Effector memory CD8-positive, alpha-beta T cell (primary cell): ENCODE data around the gene CRABP1.

Experiments
- ATAC-seq: fragments of 150-1000 bp; cut with Tn5 transposase; replicated peaks from 2 replicates; pipeline ENCODE4 v1.10.0; 2021; ENCODE audit warnings: mild to moderate bottlenecking, moderate library complexity
- DNase-seq, 3 experiments: peaks; one replicate each; pipeline ENCODE4 v3.0.0; 2021
- H3K27ac Mint-ChIP-seq, 2 donors: one replicate each; pipeline ENCODE4 v1.8.0; 2022; ENCODE audit warnings: mild to moderate bottlenecking in 2 of 2, mixed read lengths in 2 of 2, moderate library complexity in 2 of 2
- H3K27me3 Mint-ChIP-seq, 2 donors: one replicate each; pipeline ENCODE4 v1.8.0; 2022; ENCODE audit warnings: mixed read lengths in 2 of 2
- H3K36me3 Mint-ChIP-seq: one replicate; pipeline ENCODE4 v1.8.0; 2022; ENCODE audit warnings: mild to moderate bottlenecking, moderate library complexity, mixed read lengths; ENCODE audit not compliant: insufficient read depth
- H3K4me1 Mint-ChIP-seq, 2 donors: one replicate each; pipeline ENCODE4 v1.8.0; 2022; ENCODE audit warnings: low read depth in 2 of 2, mixed read lengths in 2 of 2
- H3K4me3 Mint-ChIP-seq, 2 donors: one replicate each; pipeline ENCODE4 v1.8.0; 2022; ENCODE audit warnings: mild to moderate bottlenecking in 2 of 2, mixed read lengths in 2 of 2, moderate library complexity in 2 of 2
- H3K9me3 Mint-ChIP-seq, 2 donors: one replicate each; pipeline ENCODE4 v1.8.0; 2022; ENCODE audit warnings: mixed read lengths in 2 of 2

Gene CRABP1

DNA sequence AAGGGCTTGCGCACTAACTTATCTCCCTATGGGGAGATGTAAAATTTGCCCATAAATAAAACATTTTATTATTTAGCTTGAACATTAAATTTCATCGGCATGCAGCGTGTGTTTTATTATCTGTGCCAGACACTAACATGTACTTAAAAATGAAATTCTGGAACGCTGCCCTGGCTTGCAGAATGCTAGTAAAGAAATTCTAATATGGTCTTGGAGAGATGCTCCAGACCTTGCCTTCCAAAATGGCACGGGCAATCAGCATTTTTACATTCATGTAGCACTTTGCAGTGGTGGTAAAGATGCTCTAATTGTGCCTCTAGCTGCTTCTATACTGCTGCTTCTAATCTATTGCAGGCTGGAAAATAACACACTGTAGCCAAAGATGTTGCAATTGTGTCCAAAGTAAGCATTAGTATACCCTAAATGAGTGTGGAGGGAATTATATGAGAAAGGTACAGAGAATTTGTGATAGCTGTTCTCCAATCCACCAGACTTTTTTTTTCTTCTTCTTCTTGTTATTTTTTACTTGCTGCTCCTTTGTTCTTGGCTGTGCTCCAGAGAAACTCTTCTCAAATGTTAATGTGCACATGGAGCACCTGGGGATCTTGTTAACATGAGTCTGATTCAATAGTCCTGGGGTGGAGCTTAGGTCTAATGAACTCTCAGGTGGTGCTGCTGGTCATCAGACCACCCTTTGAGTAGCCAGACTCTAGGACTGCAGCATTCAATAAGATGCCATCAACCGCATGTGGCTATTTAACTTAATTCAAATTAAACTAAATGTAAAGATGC lies 47.3 kb downstream of the CRABP1 start:
- Mint-ChIP-seq H3K27me3 (peaks cover 38 to 70% of the 10 kb centered on the region in 2 donors), H3K4me1 (no peaks in the 10 kb centered on the region), H3K36me3 (no peaks in the 10 kb centered on the region), H3K4me3 (no peak overlapping the region), H3K9me3 (no peaks in the 10 kb centered on the region), H3K27ac (no peak overlapping the region)
- ATAC-seq = no peak
- DNase-seq = no peak

DNA sequence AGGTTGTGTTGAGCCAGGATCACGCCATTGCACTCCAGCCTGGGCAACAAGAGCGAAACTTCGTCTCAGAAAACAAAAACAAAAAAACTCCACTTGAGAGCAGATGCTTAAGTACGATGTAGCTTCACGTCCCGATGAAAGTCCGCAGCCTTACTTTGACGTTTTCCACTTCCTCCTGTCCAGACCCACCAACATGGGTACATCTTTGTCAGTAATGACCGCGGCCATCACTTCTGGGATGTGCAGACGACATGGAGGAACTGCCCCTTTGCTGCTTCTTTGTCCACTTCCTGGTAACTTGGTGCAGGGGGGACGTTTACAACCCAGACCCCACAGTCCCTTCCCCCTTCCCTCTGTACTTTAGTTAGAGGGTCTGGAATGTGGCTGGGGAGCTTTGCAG lies 48.7 kb downstream of the CRABP1 start:
- ATAC-seq = no peak
- no peak for DNase-seq
- no peaks in the 10 kb centered on the region for H3K9me3 Mint-ChIP-seq
- H3K27me3 Mint-ChIP-seq = peaks cover 34 to 71% of the 10 kb centered on the region in 2 donors
- H3K4me1 Mint-ChIP-seq = no peaks in the 10 kb centered on the region
- H3K27ac Mint-ChIP-seq = no peak overlapping the region
- no peaks in the 10 kb centered on the region for H3K36me3 Mint-ChIP-seq
- H3K4me3 Mint-ChIP-seq = no peak overlapping the region

- ATAC-seq = no peak
- H3K27ac Mint-ChIP-seq = no peak overlapping the region
- no peaks in the 10 kb centered on the region for H3K4me1 Mint-ChIP-seq
- no peaks in the 10 kb centered on the region for H3K9me3 Mint-ChIP-seq
- H3K36me3 Mint-ChIP-seq = no peaks in the 10 kb centered on the region
- no peak overlapping the region for H3K4me3 Mint-ChIP-seq
- H3K27me3 Mint-ChIP-seq = peaks cover 30 to 71% of the 10 kb centered on the region in 2 donors
- no peak for DNase-seq
Observed at GRCh38 chr15:78389322-78389721, 49.2 kb downstream of the CRABP1 start.

- no peak overlapping the region for H3K27ac Mint-ChIP-seq
- ATAC-seq (no peak), DNase-seq (no peak)
- H3K27me3 Mint-ChIP-seq = peaks cover 28 to 68% of the 10 kb centered on the region in 2 donors
- H3K36me3 Mint-ChIP-seq = no peaks in the 10 kb centered on the region
- H3K4me1 Mint-ChIP-seq = no peaks in the 10 kb centered on the region
- no peak overlapping the region for H3K4me3 Mint-ChIP-seq
- H3K9me3 Mint-ChIP-seq = no peaks in the 10 kb centered on the region
Observed at GRCh38 chr15:78389738-78390137, 49.6 kb downstream of the CRABP1 start.

- no peak for DNase-seq
- no peaks in the 10 kb centered on the region for H3K9me3 Mint-ChIP-seq
- H3K4me3 Mint-ChIP-seq = no peak overlapping the region
- H3K27ac Mint-ChIP-seq = no peak overlapping the region
- no peaks in the 10 kb centered on the region for H3K4me1 Mint-ChIP-seq
- no peaks in the 10 kb centered on the region for H3K36me3 Mint-ChIP-seq
- ATAC-seq = no peak
- H3K27me3 Mint-ChIP-seq = peaks cover 23 to 63% of the 10 kb centered on the region in 2 donors
Observed at GRCh38 chr15:78390242-78390641, 50.1 kb downstream of the CRABP1 start.

- H3K9me3 Mint-ChIP-seq = no peaks in the 10 kb centered on the region
- no peak overlapping the region for H3K27ac Mint-ChIP-seq
- no peak for DNase-seq
- no peaks in the 10 kb centered on the region for H3K36me3 Mint-ChIP-seq
- H3K27me3 Mint-ChIP-seq = peaks cover 17 to 57% of the 10 kb centered on the region in 2 donors
- H3K4me1 Mint-ChIP-seq = no peaks in the 10 kb centered on the region
- no peak overlapping the region for H3K4me3 Mint-ChIP-seq
- no peak for ATAC-seq
Observed at GRCh38 chr15:78390826-78391225, 50.7 kb downstream of the CRABP1 start.

- no peak for DNase-seq
- H3K4me1 Mint-ChIP-seq = no peaks in the 10 kb centered on the region
- no peak for ATAC-seq
- H3K27ac Mint-ChIP-seq = no peak overlapping the region
- H3K27me3 Mint-ChIP-seq = peaks cover 8 to 47% of the 10 kb centered on the region in 2 donors
- H3K4me3 Mint-ChIP-seq = no peak overlapping the region
- H3K36me3 Mint-ChIP-seq = no peaks in the 10 kb centered on the region
- no peaks in the 10 kb centered on the region for H3K9me3 Mint-ChIP-seq
Observed at GRCh38 chr15:78391781-78392180, 51.6 kb downstream of the CRABP1 start.

- DNase-seq (no peak), ATAC-seq (no peak)
- Mint-ChIP-seq H3K9me3 (no peaks in the 10 kb centered on the region), H3K27ac (no peak overlapping the region), H3K4me3 (no peak overlapping the region), H3K36me3 (no peaks in the 10 kb centered on the region), H3K27me3 (peaks cover 7 to 45% of the 10 kb centered on the region in 2 donors), H3K4me1 (no peaks in the 10 kb centered on the region)
Observed at GRCh38 chr15:78392430-78392829, 52.3 kb downstream of the CRABP1 start.

DNA sequence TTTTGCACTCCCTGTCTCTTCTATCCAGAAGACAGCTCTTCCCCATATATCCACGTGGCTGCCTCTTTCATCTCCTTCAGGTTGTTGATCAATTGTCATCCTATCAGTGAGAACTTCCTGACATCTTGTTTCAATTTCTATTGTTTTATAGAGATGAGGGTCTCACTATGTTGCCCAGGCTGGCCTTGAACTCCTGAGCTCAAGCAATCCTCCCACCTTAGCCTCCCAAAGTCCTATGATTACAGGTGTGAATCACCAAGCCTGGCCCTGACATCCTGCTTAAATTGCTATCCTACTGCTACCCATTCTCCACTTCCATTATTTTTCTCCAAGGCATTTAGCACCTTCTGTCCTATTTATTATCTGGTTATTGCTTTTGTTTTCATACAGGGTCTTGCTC lies 53.0 kb downstream of the CRABP1 start:
- ATAC-seq (no peak), DNase-seq (no peak)
- Mint-ChIP-seq H3K27me3 (peaks cover 7 to 45% of the 10 kb centered on the region in 2 donors), H3K27ac (no peak overlapping the region), H3K36me3 (no peaks in the 10 kb centered on the region), H3K9me3 (no peaks in the 10 kb centered on the region), H3K4me3 (no peak overlapping the region), H3K4me1 (no peaks in the 10 kb centered on the region)

- no peak overlapping the region for H3K27ac Mint-ChIP-seq
- H3K9me3 Mint-ChIP-seq = no peaks in the 10 kb centered on the region
- peaks cover 7 to 45% of the 10 kb centered on the region in 2 donors for H3K27me3 Mint-ChIP-seq
- H3K4me1 Mint-ChIP-seq = no peaks in the 10 kb centered on the region
- no peak overlapping the region for H3K4me3 Mint-ChIP-seq
- ATAC-seq (no peak), DNase-seq (no peak)
- H3K36me3 Mint-ChIP-seq = no peaks in the 10 kb centered on the region
Observed at GRCh38 chr15:78394026-78394425, 53.9 kb downstream of the CRABP1 start.

DNA sequence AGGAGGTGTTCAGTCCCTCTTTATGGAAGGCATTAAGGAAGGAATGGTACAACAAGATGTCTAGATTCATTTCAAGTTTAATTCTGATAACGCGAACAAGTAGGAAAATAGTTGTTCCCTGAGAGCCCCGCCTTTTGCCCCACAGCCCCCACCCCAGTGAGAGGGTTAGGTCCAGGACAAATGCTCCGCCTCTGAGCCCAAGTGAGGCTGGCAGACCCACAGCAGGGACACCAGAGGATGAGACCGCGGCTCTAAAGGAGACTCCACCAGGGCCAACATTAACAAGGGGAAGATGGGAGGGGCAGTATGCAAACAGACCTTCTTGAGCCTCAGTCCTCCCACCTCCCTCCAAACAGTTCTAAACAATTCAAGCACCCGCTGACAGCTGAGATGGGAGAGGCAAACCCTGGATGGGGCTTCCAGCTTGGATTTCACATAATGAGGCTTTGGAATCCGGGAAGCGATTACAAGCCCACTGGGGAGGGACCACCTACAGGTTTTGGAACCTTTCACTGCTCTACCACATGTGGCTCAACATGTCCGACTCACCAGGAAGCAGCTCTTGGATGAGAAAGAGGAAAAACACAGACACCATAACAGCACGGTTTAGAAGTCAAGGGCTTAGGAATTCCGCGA lies 54.9 kb downstream of the CRABP1 start:
- H3K9me3 Mint-ChIP-seq = no peaks in the 10 kb centered on the region
- no peak overlapping the region for H3K27ac Mint-ChIP-seq
- H3K27me3 Mint-ChIP-seq = peaks cover 2 to 41% of the 10 kb centered on the region in 2 donors
- ATAC-seq = no peak
- H3K4me1 Mint-ChIP-seq = no peaks in the 10 kb centered on the region
- peaks cover 3% of the 10 kb centered on the region for H3K36me3 Mint-ChIP-seq
- no peak overlapping the region for H3K4me3 Mint-ChIP-seq
- DNase-seq = no peak

GRCh38 chr15:78396186-78396814 lies 56.1 kb downstream of the CRABP1 start:
- no peaks in the 10 kb centered on the region for H3K9me3 Mint-ChIP-seq
- DNase-seq = no peak
- H3K4me1 Mint-ChIP-seq = no peaks in the 10 kb centered on the region
- H3K27ac Mint-ChIP-seq = no peak overlapping the region
- no peak for ATAC-seq
- H3K36me3 Mint-ChIP-seq = peaks cover 3% of the 10 kb centered on the region
- H3K4me3 Mint-ChIP-seq = no peak overlapping the region
- H3K27me3 Mint-ChIP-seq = peaks cover 0 to 29% of the 10 kb centered on the region in 2 donors

DNA sequence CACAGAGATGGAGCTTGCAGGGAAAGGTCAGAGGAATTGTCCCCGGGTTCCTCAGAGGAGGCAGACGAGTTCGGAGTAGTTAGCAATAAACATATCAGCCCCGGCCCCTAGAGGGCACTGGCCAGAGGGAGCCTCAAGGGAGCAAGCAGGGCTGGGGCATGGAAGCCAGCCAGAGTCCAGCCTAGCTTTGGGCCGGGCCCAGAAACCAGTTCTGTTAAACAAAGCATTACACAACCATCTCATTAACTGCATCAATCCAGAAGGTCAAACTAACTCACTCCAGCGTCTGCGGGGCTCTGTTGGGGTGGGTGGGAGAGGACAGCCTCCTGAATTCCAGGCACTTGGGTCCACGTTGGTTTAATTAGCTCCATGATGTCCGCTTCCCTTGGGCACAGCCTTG lies 56.8 kb downstream of the CRABP1 start:
- ATAC-seq = no peak
- no peaks in the 10 kb centered on the region for H3K9me3 Mint-ChIP-seq

DNA sequence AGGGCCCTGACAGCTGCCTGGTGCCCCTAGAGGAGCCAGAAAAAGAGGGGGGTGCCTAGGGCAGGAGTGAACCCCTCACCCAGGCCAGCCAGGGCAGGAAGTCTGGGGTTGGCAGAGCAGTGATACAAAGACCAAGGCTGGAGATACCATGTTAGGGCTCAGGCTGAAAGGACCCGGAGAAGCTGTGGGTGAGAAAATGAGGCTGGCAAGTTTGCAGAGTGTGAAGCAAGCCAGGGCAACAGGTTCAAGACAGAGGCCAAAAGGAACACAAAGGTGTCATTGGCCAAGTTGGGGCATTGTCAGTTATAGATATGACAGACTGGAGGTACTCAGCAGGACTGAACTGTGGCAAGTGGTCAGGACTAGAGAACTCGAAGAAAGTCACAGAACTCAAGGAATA lies 57.2 kb downstream of the CRABP1 start:
- Mint-ChIP-seq H3K9me3 (no peaks in the 10 kb centered on the region), H3K4me3 (no peak overlapping the region), H3K27ac (no peak overlapping the region), H3K36me3 (peaks cover 3% of the 10 kb centered on the region), H3K4me1 (no peaks in the 10 kb centered on the region), H3K27me3 (peaks cover 10 to 28% of the 10 kb centered on the region in 2 donors)
- DNase-seq (no peak), ATAC-seq (no peak)

More for the DNA sequence above, 56.8 kb downstream of the CRABP1 start:
- Mint-ChIP-seq H3K27ac (no peak overlapping the region), H3K36me3 (peaks cover 3% of the 10 kb centered on the region), H3K4me3 (no peak overlapping the region), H3K4me1 (no peaks in the 10 kb centered on the region), H3K27me3 (peaks cover 6 to 28% of the 10 kb centered on the region in 2 donors)
- DNase-seq = no peak
